HG02884 (cell line): Measurements from ENCODE around the gene SLC9A5.

Experiments
- ATAC-seq: cut with Tn5 transposase; IDR thresholded peaks from one replicate; pipeline ENCODE4 v1.9.1; 2021; ENCODE audit warnings: mild to moderate bottlenecking, moderate library complexity; ENCODE audit not compliant: unreplicated experiment

SLC9A5 gene, protein sequence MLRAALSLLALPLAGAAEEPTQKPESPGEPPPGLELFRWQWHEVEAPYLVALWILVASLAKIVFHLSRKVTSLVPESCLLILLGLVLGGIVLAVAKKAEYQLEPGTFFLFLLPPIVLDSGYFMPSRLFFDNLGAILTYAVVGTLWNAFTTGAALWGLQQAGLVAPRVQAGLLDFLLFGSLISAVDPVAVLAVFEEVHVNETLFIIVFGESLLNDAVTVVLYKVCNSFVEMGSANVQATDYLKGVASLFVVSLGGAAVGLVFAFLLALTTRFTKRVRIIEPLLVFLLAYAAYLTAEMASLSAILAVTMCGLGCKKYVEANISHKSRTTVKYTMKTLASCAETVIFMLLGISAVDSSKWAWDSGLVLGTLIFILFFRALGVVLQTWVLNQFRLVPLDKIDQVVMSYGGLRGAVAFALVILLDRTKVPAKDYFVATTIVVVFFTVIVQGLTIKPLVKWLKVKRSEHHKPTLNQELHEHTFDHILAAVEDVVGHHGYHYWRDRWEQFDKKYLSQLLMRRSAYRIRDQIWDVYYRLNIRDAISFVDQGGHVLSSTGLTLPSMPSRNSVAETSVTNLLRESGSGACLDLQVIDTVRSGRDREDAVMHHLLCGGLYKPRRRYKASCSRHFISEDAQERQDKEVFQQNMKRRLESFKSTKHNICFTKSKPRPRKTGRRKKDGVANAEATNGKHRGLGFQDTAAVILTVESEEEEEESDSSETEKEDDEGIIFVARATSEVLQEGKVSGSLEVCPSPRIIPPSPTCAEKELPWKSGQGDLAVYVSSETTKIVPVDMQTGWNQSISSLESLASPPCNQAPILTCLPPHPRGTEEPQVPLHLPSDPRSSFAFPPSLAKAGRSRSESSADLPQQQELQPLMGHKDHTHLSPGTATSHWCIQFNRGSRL

DNA sequence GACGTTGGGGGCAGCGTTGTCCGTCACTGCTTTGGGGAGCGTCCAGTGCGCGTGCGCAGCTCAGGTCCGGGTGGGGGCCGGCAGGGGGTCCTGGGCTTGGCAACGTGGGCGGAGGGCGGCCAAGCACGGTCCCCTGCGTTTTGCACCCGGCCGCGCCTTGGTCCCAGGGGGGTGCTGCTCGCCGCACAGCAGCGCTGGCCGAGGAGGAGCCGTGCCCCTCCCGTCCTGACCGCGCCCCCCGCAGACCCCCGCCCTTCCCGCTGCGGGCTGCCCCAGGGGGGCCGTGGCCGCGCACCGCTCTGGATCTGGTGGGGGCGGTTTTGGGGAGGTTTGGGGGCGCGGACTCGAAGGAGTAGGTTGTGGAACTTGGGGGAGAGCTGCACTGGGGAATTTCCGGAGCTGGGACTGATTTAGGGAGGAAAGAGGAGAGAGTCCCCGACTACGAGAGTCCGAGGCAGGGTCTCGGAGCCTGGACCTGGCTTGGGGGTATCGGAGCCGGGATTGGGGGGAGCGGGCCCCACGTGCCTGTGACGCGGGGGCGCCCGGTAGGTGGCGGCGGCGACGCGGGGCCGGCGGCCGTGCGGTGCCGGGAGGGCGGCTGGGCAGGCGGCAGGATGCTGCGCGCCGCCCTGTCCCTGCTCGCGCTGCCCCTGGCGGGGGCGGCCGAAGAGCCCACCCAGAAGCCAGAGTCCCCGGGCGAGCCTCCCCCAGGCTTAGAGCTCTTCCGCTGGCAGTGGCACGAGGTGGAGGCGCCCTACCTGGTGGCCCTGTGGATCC lies at the start of gene SLC9A5:
Gene SLC9A5, plus strand, starts transcription at position 579 of the 777 bp plus-strand sequence. Its CDS starts 36 bp downstream, at position 615.
- no peak for ATAC-seq

DNA sequence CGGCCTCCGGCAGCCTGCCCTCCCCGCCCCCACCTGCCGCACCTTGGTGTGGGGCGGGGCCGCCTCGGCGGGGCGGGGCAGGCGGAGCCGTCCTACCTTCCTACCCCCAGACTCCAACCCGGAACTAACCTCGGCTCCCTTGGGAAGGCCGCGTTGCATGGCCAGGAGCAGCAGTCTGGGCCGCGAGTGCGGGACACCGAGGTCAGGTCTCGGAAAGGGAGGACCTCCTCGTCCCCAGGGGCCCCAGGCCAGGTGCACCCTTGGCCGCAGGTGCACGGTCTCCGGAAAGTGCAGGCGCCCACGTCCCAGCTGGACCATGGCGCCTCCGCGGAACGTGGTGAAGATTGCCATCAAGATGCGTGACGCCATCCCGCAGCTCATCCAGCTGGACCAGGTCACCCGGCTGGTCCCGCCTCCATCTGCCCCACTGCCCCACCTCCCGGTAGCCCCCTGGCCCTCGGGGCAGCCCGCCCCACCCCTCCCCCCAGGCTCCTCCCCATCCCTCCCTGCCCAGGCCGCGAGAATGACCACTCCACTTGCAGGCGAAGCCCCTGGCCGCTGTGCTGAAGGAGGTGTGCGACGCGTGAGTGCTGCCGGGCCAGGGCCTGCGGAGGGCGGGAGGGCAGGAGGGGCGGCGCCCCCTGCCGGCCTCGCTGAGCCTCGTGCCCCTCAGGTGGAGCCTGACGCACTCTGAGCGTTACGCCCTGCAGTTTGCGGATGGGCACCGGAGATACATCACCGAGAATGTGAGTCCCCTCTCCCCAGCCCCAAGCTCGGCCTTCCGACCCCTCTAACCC lies 49.6 kb upstream of the SLC9A5 start, which contains the start of gene ELMO3:
Gene ELMO3, plus strand, starts transcription at position 121 of the 797 bp plus-strand sequence. Its CDS starts 196 bp downstream, at position 317.
- no peak for ATAC-seq

DNA sequence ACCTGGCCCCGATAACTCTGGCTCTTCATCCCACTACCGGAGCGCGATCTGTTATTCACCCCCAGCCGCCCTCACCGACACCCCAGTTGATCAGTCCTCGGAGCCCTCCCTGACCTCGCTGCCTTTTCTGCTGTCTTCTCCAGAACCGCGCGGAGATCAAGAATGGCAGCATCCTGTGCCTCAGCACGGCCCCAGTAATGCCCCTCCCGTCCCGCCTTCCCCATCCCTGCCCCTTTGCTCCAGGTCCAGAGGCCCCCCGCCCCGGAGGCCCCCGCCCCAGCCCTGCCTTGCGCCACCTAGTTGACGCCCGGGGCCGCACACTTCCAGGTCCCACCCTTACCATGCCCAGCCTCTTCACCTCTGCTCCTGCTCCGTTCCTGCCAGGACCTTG lies 49.0 kb upstream of the SLC9A5 start:
- no peak for ATAC-seq

DNA sequence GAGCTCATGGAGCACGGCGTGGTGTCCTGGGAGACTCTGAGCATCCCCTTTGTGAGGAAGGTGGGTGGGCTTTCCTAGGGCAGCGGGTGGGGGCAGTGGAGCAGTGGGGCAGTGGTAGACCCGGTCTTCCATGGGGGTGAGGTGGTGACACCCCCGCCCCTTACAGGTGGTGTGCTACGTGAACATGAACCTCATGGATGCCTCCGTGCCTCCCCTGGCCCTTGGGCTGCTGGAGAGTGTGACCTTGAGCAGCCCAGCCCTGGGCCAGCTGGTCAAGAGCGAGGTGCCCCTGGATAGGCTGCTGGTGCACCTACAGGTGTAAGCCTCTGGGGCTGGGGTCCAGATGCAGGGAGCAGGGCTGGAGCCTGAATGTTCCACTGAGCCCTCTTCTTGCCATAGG lies 48.3 kb upstream of the SLC9A5 start:
- ATAC-seq: no peak

DNA sequence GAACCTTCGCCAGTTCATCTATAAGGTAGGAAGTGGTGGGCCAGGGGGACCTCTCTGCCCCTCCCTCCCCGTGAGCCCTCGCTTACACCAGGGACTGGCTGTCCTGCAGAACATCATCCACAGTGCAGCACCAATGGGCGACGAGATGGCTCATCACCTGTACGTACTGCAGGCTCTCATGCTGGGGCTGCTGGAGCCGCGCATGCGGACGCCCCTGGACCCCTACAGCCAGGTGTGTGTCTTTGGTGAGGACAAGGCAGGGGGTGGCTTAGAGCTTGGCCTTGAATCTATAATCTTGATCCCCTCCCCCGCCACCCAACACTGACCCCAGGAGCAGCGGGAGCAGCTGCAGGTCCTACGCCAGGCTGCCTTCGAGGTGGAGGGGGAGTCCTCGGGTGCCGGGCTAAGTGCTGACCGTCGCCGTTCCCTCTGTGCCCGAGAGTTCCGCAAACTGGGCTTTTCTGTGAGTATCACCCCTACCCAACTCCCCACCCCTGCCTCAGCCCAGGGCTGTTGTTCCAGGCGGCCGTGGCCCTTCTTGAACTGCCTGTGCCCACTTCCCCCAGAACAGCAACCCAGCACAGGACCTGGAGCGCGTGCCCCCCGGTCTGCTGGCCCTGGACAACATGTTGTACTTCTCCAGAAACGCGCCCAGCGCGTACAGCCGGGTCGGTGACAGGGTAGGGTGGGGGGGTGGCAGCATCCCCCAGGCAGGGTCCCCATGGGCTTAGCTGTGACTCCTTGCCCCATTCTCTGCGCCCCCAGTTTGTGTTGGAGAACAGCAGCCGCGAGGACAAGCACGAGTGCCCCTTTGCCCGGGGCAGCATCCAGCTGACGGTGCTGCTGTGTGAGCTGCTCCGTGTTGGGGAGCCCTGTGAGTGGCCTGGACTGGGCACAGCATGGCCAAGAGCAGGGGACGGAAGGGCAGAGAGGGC lies 47.1 kb upstream of the SLC9A5 start:
- no peak for ATAC-seq

DNA sequence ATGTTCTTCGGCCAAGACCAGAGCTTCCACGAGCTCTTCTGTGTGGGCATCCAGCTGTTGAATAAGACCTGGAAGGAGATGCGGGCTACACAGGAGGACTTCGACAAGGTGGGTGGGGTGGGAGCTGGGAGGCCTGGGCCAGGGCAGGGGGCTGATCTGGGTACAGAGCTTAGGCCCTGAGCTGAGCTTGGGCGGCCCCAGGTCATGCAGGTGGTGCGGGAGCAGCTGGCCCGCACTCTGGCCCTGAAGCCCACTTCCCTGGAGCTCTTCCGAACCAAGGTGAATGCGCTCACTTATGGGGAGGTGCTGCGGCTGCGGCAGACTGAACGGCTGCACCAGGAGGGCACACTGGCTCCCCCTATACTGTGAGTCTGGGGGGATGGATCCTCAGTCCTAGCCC lies 46.4 kb upstream of the SLC9A5 start:
- no peak for ATAC-seq

DNA sequence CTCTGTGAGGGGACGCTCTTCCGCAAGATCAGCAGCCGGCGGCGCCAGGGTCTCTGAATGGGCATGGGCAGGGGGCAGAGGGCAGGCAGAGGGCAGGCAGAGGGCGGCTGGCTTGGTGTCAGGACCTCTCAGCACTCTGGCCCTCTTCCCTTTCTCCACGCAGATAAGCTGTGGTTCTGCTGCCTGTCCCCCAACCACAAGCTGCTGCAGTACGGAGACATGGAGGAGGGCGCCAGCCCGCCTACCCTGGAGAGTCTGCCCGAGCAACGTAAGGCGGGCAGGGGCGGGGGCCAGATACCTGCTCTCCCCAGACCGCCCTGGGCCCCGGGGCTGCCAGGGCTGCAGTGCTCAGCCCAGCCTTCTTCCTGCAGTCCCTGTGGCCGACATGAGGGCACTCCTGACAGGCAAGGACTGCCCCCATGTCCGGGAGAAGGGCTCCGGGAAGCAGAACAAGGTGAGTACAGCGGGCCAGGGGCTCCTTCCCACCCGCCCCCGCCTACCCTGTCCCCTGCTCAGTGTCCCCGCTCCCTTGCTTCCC lies 45.8 kb upstream of the SLC9A5 start:
- no peak for ATAC-seq

DNA sequence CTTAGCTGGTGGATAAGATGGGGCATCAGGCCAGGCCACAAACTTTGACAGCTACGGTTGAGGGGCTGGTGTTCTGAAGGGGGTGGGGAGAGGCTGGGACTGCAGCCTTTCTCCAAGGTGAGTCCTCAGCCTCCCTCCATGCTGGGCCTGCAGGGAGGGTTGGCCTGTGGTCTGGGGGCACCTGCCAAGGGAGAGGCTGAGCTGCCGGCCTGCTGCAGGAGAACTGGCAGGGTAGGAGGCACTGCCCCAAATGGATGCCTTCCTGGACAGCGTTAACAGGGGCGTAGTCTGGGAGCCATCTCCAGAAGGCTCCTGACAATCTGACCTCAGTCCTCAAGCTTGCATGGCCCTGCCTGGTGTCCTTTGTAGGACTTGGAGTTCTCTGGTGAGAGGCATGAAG lies 44.7 kb upstream of the SLC9A5 start:
- ATAC-seq: no peak

DNA sequence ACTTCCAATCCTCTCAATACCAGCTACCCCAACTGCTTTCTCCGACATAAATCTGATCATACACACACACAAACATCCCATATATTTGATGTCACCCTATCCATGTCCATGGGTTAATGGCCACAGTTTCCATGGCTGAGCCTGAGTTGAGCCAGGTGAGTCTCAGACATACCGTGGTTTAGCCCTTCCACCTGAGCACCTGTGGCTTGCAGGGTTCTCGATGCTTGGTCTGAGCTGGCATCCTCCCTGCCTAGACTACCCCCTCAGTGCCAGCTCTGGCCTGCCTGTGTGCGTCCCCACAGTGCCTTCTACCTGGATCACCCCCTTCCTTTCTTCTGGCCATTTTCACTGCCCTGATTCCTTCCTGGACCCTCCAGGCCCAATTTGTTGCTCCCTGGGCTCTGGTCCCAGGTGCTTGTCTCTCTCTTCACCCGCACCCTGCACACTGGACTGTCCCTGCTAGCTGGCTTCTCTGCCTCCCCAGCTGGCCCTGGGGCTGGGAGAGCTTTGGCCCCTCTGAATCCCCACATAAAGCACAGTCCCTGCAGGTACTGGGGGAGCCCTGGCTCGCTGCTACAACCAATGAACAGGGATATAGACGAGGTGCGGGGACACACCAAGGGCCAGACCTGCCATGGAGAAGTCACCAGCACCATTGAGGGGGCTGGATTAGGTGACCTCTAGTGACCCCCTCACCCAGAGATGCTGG lies 42.5 kb upstream of the SLC9A5 start:
- no peak for ATAC-seq

DNA sequence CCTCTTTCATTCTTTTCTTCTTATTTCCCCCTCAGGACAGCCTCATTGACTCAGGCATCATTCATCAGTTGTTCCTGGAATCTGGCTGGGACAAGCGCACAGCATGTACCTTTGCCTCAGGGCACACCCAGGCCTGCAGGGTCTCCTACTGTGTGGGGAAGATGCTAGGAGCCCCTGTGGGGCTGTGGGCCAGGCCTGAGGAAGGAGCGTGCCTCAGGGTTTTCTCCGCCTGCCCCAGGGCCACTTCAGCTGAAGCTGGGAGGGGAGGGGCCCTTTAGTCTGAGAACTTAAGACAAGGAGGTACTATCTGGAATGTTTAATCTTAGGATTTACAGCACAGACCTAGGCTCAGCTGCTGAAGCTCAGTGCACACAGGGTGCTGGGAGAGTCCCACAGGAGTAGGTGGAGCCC lies 41.9 kb upstream of the SLC9A5 start:
- ATAC-seq: no peak

DNA sequence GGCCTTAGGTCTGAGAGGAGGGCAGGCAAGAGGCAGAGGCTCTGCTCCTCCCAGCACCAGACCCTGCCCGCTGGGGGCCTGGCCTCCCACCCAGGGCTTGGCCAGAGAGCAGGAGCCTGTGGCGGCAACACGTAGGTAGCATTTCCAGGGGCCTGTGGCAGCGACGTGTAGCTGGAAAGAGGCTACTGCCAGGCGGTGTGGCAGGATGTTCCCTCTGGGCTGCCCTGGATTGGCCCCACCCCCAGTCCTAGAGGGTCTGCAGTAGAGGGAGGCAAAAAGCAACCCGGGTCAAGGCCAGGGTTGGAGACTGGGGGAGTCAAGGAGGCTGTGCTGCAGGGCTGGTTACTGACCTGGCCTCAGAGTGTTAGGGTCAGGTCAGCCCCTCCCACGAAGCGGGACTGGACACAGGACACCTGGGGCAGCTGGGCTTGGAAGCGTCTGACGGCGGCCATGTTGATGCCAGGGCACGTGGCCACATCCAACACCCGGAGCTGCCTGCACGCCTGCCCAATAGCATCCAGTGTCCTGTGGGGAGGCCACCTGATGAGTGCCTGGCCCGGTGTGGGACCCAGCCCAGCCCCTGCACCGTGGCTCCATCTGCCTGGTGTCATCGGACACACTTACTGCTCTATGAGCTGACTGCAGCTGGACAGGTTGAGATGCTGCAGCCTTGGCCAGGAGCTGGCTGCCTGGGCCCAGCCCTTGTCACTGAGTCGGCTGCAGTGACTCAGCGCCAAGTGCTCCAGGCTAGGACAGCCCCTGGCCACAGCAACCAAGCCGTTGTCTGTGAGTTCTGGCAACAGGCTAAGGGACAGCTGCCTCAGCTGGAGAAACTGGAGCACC lies 41.3 kb upstream of the SLC9A5 start:
- no peak for ATAC-seq

DNA sequence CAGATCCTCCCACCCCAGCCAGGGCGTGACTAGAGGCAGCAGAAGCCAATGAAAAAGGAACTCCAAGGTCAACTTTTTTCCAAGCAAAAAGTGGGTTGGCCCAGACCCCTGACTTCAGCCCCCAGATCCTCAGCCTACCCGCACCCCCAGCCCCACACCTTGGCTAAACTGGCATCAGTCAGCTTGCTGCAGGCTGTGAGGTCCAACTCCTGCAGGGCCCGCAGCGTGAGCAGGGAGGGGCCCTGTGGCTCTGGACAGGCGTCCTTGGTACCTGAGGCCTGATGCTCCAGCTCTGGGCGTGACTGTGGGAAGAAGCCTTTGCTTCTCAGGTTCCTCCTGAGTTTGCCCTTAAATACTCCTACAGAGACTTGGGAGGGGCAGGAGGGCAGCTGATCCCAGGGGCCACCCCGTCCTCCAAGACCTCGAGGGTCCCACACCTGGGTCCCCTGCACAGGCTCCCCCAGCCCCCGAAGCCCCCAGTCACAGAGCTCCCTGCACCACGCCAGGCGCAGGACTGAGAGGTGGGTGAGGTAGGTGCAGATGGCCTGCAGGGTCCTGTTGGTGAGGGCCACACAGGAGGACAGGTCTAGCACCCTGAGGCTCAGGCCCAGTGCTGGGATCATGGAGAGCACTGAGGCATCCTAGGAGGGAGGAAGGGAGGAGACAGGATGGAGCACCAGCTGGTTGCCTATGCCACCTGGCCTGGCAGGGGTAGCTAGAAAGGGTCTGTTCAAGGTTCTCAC lies 40.5 kb upstream of the SLC9A5 start:
- no peak for ATAC-seq

DNA sequence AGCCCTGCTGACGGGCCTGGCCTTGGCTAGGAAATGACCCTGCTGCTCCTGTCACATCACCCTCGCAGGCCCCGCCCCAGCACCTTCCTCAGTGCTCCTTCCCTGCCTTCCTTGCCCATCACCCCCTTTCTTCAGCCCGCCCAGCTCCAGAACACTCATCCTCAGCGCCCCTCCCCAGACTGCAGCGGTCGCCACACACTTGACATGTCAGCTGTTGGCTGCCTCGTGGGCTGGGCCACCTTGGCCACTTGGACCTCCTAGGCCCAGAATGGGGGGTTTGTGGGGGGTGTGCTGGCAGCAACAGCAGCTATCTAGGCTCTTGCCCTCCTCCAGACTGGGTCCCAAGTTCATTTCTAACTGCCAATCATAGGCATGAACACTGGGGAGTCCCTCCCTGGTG lies 39.2 kb upstream of the SLC9A5 start:
- no peak for ATAC-seq

DNA sequence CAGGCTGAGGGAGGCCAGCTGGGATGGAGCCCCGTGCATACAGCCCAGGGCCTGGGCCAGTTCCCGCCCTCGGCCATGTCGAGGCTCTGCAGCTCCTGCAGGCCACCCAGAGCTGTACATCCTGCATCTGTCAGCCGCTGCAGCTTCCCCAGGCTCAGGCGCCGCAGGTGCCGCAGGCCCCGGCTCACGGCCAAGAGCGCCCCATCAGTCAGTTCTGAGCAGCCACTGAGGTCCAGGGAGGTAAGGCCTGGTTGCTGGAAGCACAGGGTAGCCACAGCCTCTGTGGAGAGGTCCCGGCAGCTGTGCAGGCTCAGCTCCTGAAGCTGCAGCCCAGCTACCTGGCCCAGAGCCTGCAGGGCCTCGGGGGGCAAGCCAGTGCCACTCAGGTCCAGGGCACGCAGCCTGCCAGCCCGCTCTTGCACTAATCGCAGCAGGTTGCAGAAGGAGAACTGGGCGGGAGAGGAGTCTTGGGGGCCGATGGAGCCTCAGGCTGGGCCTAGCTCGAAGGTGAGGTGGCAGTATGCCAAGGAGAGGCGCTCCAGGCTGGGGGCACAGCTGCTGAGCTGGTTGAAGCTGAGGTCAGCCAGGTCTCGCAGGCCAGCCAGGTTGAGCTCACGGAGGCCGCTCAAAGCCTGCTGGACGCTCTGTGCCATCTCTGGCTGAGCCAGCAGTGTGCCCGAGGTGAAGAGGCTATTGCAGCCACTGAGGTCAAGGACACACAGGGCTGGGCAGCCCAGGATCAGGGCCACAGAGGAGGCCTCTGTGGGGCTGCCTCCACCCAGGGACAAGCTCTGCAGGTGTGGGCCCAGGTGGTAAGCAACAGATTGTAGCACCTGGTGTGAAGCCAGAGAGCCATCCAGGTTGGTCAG lies 38.5 kb upstream of the SLC9A5 start:
- ATAC-seq: no peak

DNA sequence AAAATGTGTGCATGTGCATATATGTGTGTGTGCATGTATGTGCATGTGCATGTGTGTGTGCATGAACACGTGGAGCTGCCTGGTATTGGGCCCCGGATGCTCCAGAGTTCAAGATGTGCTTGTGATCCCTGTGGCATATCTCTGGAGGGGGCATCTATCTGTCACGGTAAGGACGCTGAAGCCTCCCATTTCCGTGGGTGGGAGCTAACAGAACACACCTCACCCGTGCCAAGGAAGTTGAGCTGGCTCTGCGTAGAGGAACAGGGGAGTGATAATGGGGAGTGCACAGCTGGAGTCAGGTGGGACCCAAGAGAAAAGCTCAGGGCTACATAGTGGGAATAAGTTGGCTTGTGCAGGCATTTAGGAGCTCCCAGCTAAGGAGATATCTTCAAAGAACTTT lies 37.1 kb upstream of the SLC9A5 start:
- no peak for ATAC-seq

DNA sequence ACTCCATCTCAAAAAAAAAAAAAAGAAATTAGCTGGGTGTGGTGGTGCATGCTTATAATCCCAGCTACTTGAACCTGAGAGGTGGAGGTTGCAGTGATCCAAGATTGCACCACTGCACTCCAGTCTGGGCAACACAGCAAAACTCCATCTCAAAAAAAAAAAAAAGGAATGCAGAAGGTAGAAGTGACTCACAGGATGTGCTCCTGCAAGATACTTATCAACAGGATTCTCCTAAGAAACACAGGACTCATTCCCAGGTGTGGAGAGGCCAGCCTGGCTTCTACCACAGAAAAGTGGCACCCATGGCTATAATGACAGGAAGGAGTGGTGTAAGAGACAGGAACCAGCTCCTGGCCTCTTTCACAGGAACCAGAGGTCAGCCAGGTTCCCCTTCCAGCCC lies 36.0 kb upstream of the SLC9A5 start:
- ATAC-seq: no peak
